ENCODE measurements around the gene TRAPPC3. TPM values are rescaled to one million over a fixed set of nuclear protein-coding genes. Genes with fewer than 3 reads are reported as not detected.

Gene TRAPPC3
- total and polyA plus RNA-seq, 2 donors (not counting 1 experiment from before 2014, with no cell fraction given): 40.5 to 42.1 TPM

GRCh38 chr1:36125129-36125991, 23.9 kb downstream of the TRAPPC3 start, which contains the start of gene COL8A2:
Gene COL8A2 (minus strand): TSS chr1:36125222. CDS start chr1:36100242, 24,980 bp downstream.
- Histone ChIP-seq H2AFZ (ENCODE audit: insufficient read depth, low read depth, low read length, poor library complexity, severe bottlenecking) (peak within 1 kb of the TSS; percentile 41), H3K4me2 (replicated peaks; ENCODE audit: low read depth, low read length, poor library complexity, severe bottlenecking) (peak within 1 kb of the TSS; percentile 82), H3K4me3 (ENCODE audit: control extremely low read depth in 1 of 5, extremely low read depth in 1 of 5, insufficient read depth in 1 of 5, low read depth in 2 of 5, low read length in 4 of 5) (peak within 1 kb of the TSS in 3 of 5 experiments; percentile 8 to 45 (median 28)), H3K79me2 (ENCODE audit: control insufficient read depth, insufficient read depth, low read length) (no peaks in the 10 kb centered on the region), H4K20me1 (ENCODE audit: control insufficient read depth, insufficient read depth, low read length, poor library complexity, severe bottlenecking) (no peaks in the 10 kb centered on the region), H3K27me3 (replicated peaks in 1 of 4; ENCODE audit: control extremely low read depth in 1 of 4, control insufficient read depth in 3 of 4, insufficient read depth in 4 of 4, low read length in 3 of 4) (peaks cover 0 to 22% (median 2%) of the 10 kb centered on the region in 4 experiments), H3K36me3 (replicated peaks in 1 of 2; ENCODE audit: control extremely low read depth in 1 of 2, control insufficient read depth in 1 of 2, extremely low read depth in 1 of 2, insufficient read depth in 2 of 2, low read length in 1 of 2) (no peaks in the 10 kb centered on the region), H3K27ac (ENCODE audit: low read length in 2 of 2) (no peak within 1 kb of the TSS), H3K9ac (ENCODE audit: low read length) (peak within 1 kb of the TSS; percentile 48), H3K9me3 (ENCODE audit: control extremely low read depth in 1 of 3, control insufficient read depth in 2 of 3, insufficient read depth in 1 of 3, low read length in 2 of 3) (no peaks in the 10 kb centered on the region), H3K4me1 (ENCODE audit: control insufficient read depth in 2 of 2, insufficient read depth in 2 of 2, low read length in 2 of 2) (peaks cover 28% of the 10 kb centered on the region in 2 donors)
- TF ChIP-seq EZH2 (IDR thresholded peaks at IDR 0.05; ENCODE audit: borderline replicate concordance, insufficient read depth, low read depth, low read length, poor library complexity, severe bottlenecking) (no peak), CTCF (IDR thresholded peaks at IDR 0.05) (no peak)
- POLR2A ChIA-PET: no interaction called here
- DNase-seq (peak; percentile 31), ATAC-seq (ENCODE audit: low read depth) (peak; percentile 35)
- WGBS (ENCODE audit: insufficient coverage): 16% methylated on average over 77 of the region's 77 CpGs
- Mint-ChIP-seq H3K27ac (no peak within 1 kb of the TSS), H3K4me3 (peak within 1 kb of the TSS; percentile 74), H3K27me3 (peaks cover 8% of the 10 kb centered on the region), H3K4me1 (peaks cover 32% of the 10 kb centered on the region), H3K9me3 (ENCODE audit: insufficient read depth) (no peaks in the 10 kb centered on the region)
- CTCF ChIA-PET: no interaction called here
- intact Hi-C loops (cut with micrococcal nuclease): no loop called here
